DND-41 (cell line): Measurements from ENCODE around the gene MTF2.
A peak's percentile ranks its signal among the peaks of the same experiment; 100 is the strongest.

Source experiments
- ATAC-seq: fragments of 200-7000 bp; cut with Tn5 transposase; 3 replicates; pipeline ENCODE4 v1.9.1; 2021; ENCODE audit warnings: low read depth; ENCODE audit not compliant: insufficient read depth
- DNase-seq: peaks from one replicate; pipeline ENCODE4 v3.0.0-alpha.2; 2020
- H2AFZ ChIP-seq: 2 replicates; pipeline ENCODE4 v1.6.0; 2012; ENCODE audit warnings: low read depth, low read length
- H3K27ac ChIP-seq: 2 replicates; pipeline ENCODE4 v1.5.1; 2012; ENCODE audit warnings: low read length, inconsistent platforms
- H3K27me3 ChIP-seq: fragments of 200-600 bp; sonication (generic); 2 replicates; pipeline ENCODE4 v1.6.0; 2012; ENCODE audit warnings: low read length, mild to moderate bottlenecking, inconsistent platforms; ENCODE audit not compliant: insufficient read depth, poor library complexity
- H3K36me3 ChIP-seq: 2 replicates; pipeline ENCODE4 v1.5.1; 2012; ENCODE audit warnings: low read length, inconsistent platforms; ENCODE audit not compliant: insufficient read depth
- H3K4me1 ChIP-seq: 2 replicates; pipeline ENCODE4 v1.5.1; 2012; ENCODE audit warnings: mild to moderate bottlenecking, low read length; ENCODE audit not compliant: insufficient read depth
- H3K4me2 ChIP-seq: 2 replicates; pipeline ENCODE4 v1.6.0; 2012; ENCODE audit warnings: mild to moderate bottlenecking, moderate library complexity, low read length, inconsistent platforms; ENCODE audit not compliant: insufficient read depth
- H3K4me3 ChIP-seq, 2 experiments: fragments of 200-600 bp in 1 of 2; shearing (Covaris generic) in 1 of 2; 2 replicates each; pipeline ENCODE4 v1.5.1; 2012 to 2016; ENCODE audit warnings: inconsistent platforms in 2 of 2, low read length in 2 of 2, mild to moderate bottlenecking in 2 of 2, low read depth in 1 of 2, moderate library complexity in 1 of 2
- H3K79me2 ChIP-seq: 2 replicates; pipeline ENCODE4 v1.6.0; 2012; ENCODE audit warnings: low read length, inconsistent platforms; ENCODE audit not compliant: insufficient read depth
- H3K9ac ChIP-seq: 2 replicates; pipeline ENCODE4 v1.6.0; 2012; ENCODE audit warnings: low read depth, mild to moderate bottlenecking, inconsistent platforms, low read length, moderate library complexity
- H3K9me3 ChIP-seq: 2 replicates; pipeline ENCODE4 v1.5.1; 2012; ENCODE audit warnings: low read length, moderate library complexity, mild to moderate bottlenecking, inconsistent platforms; ENCODE audit not compliant: insufficient read depth, severe bottlenecking
- H4K20me1 ChIP-seq: 2 replicates; pipeline ENCODE4 v1.6.0; 2012; ENCODE audit warnings: low read length; ENCODE audit not compliant: insufficient read depth
- EZH2 ChIP-seq: IDR thresholded peaks from 3 replicates; pipeline ENCODE4 v1.6.1; 2012; ENCODE audit warnings: borderline replicate concordance, low read depth, mild to moderate bottlenecking, moderate library complexity, low read length, inconsistent platforms; ENCODE audit not compliant: severe bottlenecking
- TF ChIP-seq, protein P1 (sequence below): IDR thresholded peaks from 2 replicates; pipeline ENCODE4 v1.5.1; 2012; ENCODE audit warnings: borderline replicate concordance, low read length, moderate library complexity, mild to moderate bottlenecking; ENCODE audit not compliant: poor library complexity, severe bottlenecking; ENCODE audit errors: extremely low read depth

MTF2 gene

DNA sequence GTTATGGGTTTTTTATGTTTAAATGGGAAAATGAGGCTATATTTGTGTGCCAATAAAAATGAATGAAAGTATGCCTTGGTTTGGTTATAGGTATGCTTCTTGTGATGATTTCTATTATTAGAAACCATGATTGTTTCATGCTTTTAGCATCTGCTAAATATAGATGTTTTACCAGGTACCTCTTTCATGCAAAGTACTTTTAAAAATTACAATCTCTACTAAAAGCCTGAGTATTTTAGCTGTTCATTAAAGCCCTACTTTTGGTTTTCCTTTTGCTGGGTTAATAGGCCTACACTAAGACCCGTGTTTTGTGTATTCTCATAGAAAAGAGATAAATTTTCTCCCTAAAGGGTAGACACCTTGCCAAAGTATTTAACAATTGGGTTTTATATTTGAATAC is 32.0 kb downstream of the MTF2 start:
- H3K4me3 ChIP-seq = no peak overlapping the region
- ATAC-seq = no peak
- TF ChIP-seq, protein P1, sequence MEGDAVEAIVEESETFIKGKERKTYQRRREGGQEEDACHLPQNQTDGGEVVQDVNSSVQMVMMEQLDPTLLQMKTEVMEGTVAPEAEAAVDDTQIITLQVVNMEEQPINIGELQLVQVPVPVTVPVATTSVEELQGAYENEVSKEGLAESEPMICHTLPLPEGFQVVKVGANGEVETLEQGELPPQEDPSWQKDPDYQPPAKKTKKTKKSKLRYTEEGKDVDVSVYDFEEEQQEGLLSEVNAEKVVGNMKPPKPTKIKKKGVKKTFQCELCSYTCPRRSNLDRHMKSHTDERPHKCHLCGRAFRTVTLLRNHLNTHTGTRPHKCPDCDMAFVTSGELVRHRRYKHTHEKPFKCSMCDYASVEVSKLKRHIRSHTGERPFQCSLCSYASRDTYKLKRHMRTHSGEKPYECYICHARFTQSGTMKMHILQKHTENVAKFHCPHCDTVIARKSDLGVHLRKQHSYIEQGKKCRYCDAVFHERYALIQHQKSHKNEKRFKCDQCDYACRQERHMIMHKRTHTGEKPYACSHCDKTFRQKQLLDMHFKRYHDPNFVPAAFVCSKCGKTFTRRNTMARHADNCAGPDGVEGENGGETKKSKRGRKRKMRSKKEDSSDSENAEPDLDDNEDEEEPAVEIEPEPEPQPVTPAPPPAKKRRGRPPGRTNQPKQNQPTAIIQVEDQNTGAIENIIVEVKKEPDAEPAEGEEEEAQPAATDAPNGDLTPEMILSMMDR = no peak
- TF ChIP-seq EZH2 = no peak
- H3K9me3 ChIP-seq = no peaks in the 10 kb centered on the region
- H3K27me3 ChIP-seq = no peaks in the 10 kb centered on the region
- peaks cover 98% of the 10 kb centered on the region for H3K36me3 ChIP-seq
- H3K79me2 ChIP-seq = peaks cover 100% of the 10 kb centered on the region
- peaks cover 83% of the 10 kb centered on the region for H4K20me1 ChIP-seq
- H3K27ac ChIP-seq = no peak overlapping the region
- peaks cover 4% of the 10 kb centered on the region; the same call in 1 of the 2 replicates for H3K4me1 ChIP-seq
- no peak overlapping the region for H3K4me2 ChIP-seq
- DNase-seq = no peak
- no peak overlapping the region for H2AFZ ChIP-seq
- H3K9ac ChIP-seq = no peak overlapping the region

DNA sequence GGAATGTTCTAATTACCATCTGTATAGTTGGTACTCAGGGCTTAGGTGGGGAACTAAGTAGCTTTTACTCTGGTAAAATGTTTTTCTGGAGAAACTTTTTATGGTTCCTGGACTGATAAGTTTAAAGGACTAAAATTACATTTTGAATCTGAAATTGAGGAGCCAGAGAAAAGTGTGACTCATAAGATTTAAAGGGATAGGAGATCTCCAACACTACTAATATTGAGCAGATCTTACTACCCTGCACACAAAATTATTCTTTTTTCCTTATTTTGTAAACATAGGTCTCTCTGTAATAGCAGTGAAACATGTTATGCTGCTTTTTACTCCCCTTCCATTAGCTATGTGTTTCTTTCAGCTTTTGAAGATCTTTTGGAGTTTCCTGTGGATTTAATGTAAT is 32.5 kb downstream of the MTF2 start:
- no peaks in the 10 kb centered on the region for H3K27me3 ChIP-seq
- H4K20me1 ChIP-seq = peaks cover 82% of the 10 kb centered on the region
- DNase-seq (no peak), ATAC-seq (no peak)
- H3K4me3 ChIP-seq = no peak overlapping the region
- peaks cover 100% of the 10 kb centered on the region for H3K79me2 ChIP-seq
- no peak for TF ChIP-seq EZH2
- TF ChIP-seq, protein P1 = no peak
- no peak overlapping the region for H3K9ac ChIP-seq
- peaks cover 99% of the 10 kb centered on the region for H3K36me3 ChIP-seq
- no peaks in the 10 kb centered on the region for H3K9me3 ChIP-seq
- H3K4me2 ChIP-seq = no peak overlapping the region
- no peak overlapping the region for H2AFZ ChIP-seq
- peak overlapping the region; percentile 32 for H3K27ac ChIP-seq
- H3K4me1 ChIP-seq = peaks cover 4% of the 10 kb centered on the region; the same call in 1 of the 2 replicates

DNA sequence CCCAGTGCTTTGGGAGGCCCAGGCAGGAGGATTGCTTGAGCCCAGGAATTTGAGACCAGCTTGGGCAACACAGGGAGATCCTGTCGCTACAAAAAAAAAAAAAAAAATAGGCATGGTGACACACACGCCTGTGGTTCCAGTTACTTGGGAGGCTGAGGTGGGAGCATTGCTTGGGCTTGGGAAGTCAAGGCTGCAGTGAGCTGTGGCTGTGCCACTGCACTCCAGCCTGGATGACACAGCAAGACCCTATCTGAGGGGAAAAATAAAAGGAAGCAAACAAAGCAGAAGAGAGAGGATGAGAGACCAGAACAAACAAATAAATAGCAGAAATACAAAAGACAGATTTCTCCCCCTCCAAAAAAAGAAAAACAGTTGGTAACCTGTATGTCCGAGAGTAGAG is 34.0 kb downstream of the MTF2 start:
- Histone ChIP-seq H3K9me3 (no peaks in the 10 kb centered on the region), H4K20me1 (peaks cover 72% of the 10 kb centered on the region), H3K4me1 (no peaks in the 10 kb centered on the region; the same call in 1 of the 2 replicates), H3K27ac (no peak overlapping the region), H3K79me2 (peaks cover 100% of the 10 kb centered on the region), H2AFZ (no peak overlapping the region), H3K4me3 (no peak overlapping the region), H3K4me2 (no peak overlapping the region), H3K36me3 (peaks cover 99% of the 10 kb centered on the region), H3K9ac (no peak overlapping the region), H3K27me3 (no peaks in the 10 kb centered on the region)
- ATAC-seq (no peak), DNase-seq (no peak)
- no peak for TF ChIP-seq EZH2
- TF ChIP-seq, protein P1 = no peak

DNA sequence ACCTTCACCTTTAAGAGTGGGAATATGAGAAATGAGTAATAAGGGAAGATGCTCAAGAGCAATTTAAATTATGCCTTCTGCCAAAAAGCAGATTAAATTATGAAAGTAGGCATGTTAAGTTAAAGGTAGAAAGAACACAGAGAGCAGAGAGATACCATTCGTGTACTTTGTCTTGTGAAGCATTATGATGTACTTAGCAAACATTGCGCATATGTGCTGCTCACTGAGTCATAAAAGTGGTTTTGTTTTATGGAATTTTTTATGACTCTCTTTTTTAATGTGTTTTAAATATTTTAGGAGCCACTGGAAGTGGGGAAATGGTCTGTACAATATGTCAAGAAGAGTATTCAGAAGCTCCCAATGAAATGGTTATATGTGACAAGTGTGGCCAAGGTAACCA is 35.3 kb downstream of the MTF2 start:
- peaks cover 100% of the 10 kb centered on the region for H3K36me3 ChIP-seq
- no peak for DNase-seq
- H2AFZ ChIP-seq = no peak overlapping the region
- no peaks in the 10 kb centered on the region for H3K27me3 ChIP-seq
- no peak overlapping the region for H3K4me3 ChIP-seq
- H3K4me2 ChIP-seq = no peak overlapping the region
- H3K4me1 ChIP-seq = no peaks in the 10 kb centered on the region
- peaks cover 100% of the 10 kb centered on the region for H3K79me2 ChIP-seq
- no peak for TF ChIP-seq EZH2
- no peak overlapping the region for H3K9ac ChIP-seq
- no peak for ATAC-seq
- H4K20me1 ChIP-seq = peaks cover 63% of the 10 kb centered on the region
- H3K27ac ChIP-seq = no peak overlapping the region
- no peaks in the 10 kb centered on the region for H3K9me3 ChIP-seq
